Measurements from ENCODE around the gene MC5R.

Gene MC5R

DNA sequence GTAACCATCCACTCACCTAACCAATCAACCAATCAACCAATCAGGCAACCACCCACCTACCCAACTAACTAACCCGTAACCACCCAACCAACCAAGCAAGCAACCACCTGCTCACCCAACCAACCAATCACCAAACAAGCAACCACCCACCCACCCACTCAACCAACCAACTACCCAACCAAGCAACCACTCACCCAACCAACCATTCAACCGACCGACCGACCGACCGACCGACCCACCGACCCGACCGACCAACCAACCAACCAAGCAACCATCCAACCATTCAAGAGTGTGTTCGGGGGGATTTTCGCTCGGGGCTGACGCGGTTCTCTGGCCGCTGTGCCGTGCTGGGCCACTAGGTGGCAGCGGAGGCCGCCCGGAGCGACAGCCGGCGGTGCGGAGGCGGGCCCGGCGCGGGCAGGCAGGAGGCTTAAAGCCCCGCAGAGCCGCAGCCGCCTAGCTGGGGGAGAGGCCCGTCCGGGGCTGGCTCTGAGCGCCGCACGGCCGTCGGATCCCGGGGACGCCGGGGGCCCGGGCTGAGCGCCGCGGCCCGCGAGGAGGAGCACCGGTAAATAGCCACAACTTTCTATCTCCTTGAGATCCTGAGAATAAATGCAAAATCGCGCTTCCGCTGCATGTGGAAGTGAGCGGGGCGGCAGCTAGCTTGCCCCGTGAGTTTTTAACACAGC, at the start of gene MC5R:
Gene MC5R, plus strand, starts transcription at position 443 of the 689 bp plus-strand sequence. CDS start 1,617 bp downstream, outside the sequence.
- DNase-seq = peak; percentile 43

DNA sequence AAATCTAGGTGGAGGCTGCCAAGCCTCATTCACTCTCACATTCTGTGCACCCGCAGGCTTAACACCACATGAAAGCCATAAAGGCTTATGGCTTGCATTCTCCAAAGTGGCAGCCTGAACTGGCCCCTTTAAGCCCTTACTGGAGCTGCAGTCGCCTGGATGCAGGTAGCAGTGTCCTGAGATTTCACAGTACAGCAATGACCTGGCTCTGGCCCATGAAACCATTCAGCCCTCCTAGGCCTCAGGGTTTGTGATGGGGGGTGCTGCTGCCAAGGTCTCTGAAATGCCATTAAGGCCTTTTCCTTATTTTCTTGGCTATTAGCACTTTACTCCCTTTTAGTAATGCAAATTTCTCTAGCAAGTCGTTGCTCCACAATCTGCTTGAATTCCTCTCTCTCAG, 48.9 kb upstream of the MC5R start:
- no peak for DNase-seq

DNA sequence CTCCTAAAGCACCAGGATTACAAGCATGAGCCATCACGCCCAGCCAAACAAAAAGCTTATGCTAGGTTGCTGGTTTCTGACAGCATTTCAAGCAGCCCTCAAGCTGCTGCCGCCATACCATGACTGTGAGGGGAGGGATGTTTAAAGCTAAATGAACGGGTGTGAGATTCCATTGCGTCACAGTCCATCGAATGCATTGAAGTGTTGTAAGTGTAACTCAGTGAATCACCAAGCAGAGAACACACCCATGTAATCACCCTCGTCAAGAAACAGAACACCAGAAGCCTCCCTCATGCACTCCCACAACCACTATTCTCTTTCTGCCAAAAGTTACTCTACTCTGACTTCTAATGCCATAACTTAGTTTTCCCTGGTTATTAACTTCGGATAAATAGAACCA, 32.8 kb upstream of the MC5R start:
- DNase-seq = no peak

DNA sequence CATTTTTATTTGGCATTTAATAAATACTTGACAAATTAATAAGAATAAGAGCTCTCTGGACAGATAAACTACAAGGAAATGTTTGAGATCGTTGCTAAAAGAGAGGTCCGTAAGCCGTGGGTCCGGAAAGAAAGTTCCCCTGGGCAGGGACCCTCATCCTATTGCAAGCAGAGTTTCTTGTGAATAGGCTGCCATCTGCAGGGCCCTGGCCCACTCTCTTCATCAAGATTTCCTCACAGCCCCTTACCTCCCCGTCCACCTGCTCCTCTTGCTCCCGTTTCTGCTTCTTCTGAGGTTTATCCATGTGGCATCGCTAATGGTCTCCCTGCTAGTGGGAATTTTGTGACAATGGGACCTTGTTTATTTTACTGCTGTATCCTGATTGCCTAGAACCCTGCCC, 30.1 kb upstream of the MC5R start:
- DNase-seq = no peak

DNA sequence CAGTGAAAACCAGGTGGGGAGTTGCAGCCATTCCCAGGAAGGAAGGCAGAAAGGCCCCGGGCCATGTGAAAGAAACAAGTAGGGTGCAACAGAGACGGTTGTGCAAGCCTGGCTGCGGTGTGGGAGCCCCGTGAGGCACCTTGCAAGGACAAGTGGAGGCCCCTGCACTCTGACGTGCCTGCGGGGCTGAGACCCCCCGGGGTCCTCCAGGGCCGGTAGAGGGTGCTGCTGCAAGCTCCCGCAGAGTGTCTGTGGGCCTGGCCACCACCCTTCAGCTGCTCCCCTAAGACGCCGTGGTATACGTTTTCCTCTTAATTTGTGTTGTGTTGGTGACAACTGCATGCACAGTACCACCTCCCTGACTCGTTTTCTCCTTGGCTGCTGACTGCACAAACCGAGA, 27.4 kb upstream of the MC5R start:
- DNase-seq = no peak

DNA sequence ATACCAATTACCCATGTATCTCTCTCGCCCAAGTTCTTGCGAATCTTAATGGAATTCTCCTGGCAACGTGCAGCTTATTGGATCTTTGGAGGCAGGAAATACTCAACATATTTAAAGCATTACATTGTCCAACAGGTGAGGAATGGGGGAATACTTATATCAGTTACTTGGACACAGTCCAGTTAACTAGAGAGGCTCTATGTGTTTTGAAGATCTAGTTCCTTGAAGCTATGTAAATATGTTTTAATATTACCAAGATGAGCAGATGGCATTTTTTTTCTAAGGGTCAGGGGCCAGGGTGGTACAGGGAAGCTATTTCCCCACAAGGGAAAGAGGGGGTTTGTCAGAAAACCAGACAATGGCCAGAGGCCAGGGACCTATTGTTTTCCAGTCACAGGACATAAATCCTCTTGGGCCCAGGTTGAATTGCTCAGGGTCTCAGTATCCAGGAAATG, 26.8 kb upstream of the MC5R start:
- peak; percentile 19 for DNase-seq

DNA sequence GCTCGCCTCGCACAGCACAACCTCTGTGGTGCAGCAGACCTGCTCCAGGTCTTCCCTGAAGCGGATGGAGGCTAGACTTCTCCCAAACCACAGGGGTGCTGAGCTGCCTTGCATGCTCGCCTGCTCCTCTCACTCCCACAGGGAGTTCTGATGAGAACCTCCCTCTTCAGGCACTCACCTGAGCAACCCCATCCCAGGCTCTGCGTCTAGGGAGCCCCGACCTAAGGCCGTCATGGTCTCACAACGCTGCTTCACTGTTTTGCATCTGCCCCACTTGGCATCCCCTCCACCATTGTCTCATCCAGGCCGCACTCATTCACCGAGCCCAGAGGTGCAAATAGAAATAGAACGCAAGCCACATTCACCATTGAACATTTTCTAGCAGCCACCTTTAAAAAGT, 24.6 kb upstream of the MC5R start:
- DNase-seq = no peak

DNA sequence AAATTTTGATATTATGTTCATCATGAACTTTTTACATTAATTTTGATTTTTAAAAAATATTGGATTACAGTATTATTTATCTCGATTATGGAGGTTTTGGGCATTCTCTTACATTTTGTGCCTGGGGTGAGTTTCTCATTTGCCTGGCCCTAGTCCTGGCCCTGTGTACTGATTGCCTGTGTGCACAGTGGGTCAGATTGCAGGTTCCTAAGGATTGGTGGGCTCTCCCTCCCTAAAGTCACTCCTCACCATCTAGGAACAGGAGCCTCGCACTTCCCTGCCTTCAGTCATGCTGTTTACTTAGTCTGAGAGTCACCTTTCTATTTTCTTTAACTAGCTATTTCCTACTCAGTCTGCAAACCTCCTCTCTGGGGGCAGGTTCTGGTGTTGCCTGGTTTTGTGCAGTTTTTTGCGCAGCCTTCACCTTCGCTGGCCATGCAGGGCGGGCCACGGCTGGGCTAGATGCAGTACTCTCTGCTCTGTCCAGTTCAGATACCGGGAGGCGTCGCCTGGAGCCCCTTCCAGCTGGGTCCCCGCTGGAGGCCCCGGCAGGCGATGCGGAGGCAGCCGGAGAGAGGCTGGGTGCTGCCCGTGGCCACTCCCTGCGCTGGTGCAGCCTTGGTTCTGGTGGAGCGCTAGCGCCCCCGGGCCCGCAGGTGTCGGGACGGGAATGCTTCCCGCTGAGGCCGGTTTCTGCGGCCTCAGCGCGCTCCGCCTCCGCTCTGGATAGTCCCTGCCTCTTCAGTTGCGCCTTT, 23.3 kb upstream of the MC5R start:
- DNase-seq = peak; percentile 55

DNA sequence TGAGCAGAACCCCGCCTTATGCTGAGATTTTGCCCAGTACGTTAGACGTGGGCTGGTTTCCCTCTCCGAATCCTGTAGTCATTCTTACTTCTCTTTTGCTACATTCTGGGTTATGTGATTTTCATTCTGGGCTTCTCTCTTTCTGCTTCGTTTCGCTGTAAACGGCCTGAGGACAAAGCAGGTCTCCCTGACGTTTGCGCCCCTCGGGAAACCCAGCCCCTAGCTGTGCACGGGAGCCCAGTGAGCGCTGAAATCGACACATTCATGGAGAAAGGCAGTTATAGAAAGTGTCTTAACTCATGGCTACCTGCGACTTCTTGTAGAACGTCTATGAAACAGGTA, 22.7 kb upstream of the MC5R start:
- DNase-seq = no peak

DNA sequence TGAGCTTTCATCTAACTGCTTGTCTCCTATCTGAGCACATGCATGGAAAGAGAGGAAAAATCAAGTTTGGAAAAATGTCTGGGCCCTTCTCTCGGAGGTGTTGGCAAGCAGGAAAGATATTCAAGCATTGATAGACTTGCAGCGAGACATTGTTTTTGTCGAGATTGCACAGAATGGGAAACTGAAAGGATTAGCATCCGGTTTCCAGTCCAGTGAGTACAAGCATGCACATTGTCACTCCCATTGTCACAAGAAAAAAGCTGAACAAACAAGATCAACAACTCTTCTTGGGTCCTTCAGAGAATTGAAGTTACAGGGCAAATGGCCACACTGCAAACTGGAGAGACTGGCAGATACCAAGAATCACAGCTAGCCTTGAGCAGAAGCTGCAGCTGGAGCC, 19.6 kb upstream of the MC5R start:
- no peak for DNase-seq

DNA sequence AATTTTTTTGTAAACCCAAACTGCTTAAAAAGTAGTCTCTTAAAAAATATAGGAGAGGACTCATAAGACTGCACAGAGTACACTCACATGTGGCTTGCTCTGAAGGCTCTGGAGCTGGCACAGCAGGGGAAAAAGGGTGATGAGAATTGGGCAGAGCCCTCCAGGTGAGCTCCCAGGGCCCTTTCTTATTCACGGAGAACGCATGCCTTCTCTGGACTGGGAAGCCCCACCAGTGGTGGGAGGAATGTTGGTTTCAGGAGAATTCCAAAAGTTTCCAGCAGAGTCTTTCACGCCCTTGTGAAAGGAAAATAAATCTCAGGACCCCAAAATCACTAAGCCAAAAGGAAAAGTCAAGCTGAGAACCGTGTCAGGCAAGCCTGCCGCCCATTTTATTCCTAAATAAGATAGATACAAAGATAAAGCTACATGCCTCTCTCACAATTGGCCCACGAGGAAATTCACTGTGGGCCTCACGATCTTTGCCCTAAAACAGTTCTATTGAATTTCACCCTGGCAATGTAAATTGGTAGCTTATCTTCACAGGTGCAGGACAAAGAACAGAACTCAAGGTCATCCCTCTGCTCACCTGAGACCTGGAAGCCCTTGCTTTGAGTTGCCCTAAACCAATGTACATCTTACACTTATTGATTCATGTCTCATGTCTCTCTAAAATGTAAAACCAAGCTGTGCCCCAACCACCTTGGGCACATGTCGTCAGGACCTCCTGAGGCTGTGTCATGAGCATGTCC, 15.5 kb upstream of the MC5R start:
- no peak for DNase-seq

DNA sequence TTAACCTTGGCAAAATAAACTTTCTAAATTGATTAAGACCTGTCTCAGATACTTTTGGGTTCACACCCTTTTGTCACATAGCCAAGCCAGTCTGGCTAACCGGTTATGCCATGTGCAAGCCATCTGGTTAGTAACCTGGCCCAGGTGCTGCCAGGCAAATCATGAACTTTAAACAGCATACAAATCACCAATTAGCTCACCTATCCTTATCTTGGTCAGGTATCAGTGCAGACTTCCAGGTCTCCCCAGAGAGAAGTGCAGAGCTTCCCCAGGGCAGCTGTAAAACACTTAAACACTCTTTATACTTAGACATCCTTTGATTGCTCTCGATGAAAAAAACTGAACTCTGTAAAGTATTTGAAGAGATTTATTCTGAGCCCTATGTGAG, 14.9 kb upstream of the MC5R start:
- no peak for DNase-seq

DNA sequence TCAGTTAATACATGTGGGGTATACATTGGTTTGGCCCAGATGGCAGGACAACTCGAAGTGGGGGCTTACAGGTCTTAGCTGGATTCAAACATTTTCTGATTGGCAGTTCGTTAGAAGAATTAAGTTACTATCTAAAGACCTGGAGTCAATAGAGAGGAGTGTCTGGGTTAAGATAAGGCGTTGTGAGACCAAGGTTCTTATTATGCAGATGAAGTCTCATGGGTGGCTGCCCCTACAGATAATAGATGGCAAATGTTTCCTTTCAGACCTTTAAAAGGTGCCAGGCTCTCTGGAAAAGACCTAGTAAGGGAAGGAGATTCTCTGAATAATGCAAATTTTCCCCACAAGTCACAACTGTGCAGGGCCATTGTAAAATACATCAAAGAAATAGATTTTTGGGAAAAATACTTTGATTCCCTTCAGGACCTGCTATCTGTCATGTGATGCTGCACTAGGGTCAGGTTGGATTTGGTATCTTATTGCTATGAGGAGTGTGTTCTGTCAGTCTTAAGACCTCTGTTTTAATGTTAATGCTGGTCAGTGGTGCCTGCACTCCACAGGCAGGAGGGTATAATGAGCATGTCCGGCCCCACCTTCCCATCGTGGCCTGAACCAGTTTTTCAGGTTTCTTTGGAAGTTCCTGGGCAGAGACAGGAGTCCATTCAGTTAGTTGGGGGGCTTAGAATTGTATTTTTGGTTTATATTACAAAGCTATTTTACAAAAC, 14.3 kb upstream of the MC5R start:
- DNase-seq = no peak

DNA sequence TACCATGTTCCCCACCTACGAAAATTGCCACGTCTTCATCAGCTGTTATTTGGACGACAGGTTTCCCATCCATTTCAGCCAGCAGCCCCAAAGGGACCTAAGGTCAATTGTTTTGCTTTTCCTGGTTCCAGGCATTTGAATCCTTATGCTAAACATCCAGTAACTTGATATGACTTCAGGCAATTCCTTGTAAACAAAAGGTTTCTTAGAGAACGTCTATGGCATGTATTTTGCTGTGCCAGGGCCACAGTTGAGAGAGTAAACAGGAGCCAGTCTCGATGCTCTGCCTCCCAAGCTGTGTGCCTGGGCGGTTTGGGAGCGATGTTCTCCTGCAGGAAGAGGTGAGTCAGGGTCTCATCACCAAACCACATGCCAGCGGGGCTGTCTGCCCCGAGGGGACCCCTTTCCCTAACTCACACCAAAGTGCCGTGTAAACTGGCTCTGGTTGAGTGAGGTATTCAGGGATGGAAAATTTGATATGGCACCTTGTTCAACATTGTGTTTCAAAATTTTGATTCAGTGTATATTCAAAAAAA, 12.9 kb upstream of the MC5R start:
- DNase-seq = no peak

DNA sequence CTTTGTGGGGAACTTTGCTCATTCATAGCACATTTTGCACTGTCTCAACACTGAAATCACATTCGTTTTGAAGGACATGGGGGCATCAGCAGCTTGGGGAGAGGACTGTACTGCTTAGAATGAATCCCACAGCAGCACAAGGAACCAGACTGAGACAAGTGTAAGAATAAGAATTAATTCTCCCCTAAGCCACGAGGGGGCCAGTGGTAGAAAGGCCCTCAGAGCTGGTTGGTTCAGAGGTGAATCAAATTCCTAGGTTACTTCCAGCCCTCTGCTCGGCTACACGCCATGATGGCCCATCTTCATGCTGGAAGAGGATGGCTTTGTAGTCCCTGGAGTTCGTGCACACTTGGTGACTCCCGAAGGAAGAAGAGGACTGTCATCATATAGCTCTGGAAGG, 12.0 kb upstream of the MC5R start:
- DNase-seq = no peak

DNA sequence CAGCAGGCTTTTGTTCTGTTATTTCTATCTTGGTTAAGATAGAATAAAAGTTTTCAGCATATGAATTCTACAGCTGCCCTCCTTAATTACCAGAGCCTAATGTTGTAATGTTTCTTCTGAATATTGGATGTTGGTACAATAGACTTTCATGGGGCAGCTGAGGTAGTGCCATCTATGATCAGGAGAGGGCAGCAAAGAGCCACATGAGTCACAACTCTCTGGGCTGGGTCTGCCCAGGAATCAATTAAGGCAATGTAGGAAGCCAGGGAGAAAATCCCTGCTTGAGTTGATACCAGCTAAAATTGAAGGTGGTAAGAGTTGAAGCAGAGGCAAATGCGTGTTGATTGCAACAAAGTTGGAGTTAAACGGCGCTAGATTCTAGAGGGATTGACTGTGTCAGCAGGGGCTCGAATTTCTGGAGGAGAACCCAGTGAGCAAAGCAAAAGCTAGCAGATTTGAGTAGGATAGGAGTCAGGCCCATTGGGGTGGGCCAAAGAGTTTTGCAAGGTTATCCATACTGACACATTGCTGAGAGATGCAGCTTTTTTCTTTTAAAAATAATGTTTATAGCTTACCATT, 10.6 kb upstream of the MC5R start:
- peak; percentile 47 for DNase-seq

DNA sequence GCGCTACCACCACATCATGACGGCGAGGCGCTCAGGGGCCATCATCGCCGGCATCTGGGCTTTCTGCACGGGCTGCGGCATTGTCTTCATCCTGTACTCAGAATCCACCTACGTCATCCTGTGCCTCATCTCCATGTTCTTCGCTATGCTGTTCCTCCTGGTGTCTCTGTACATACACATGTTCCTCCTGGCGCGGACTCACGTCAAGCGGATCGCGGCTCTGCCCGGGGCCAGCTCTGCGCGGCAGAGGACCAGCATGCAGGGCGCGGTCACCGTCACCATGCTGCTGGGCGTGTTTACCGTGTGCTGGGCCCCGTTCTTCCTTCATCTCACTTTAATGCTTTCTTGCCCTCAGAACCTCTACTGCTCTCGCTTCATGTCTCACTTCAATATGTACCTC, 2.3 kb downstream of the MC5R start:
- DNase-seq = no peak

DNA sequence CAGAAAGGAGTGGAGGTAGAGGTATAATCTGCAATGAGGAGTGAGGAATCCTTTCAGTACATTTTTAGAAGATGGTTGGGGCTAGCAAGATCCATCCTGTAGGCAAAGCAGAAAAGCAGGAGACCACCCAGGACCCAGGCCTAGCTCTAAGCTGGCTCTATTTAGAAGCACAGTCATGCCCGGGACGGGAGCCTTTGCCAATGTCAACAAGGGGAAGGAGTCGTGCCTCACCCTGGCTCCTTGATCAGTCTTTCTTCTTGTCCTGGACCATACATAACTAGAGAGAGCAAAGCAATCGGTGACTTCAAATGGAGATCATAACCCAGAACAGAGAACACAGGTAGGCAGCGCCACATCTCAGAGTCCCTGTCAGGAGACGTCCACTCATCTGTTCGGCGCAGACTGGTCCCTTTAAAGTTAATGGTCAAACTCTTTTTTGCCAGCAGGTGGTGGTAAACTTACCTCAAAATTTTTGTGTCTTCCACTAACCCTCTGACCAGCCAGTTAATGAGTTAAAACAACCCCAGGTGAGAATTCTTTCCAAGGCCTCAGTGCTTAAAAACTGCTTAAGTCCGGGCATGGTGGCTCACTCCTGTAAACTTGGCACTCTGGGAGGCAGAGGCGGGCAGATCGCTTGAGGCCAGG, 8.0 kb downstream of the MC5R start:
- no peak for DNase-seq

DNA sequence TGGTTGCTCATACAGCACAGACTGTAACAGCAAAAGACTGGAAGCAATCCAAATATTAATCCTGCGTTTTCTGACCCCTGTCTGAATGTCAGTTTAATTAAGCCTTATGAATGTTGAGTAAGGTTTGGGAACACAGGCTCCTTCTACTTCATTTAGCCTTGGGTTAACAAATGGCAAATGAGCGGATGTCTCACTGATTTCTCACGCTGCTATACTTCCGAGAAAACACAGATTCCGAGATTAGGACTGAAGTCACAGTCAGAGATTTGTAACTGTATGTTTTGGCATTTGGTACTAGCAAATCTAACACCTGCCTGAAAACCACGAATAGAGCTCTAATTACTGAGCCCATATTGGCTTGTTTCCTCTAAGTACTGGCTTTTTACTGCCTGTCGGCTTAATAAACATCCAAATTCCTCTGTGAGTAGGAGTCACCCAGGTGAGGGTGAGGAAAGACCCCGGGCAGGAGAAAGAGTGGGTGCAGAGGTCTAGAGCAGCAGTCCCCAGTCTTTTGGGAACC, 10.6 kb downstream of the MC5R start:
- DNase-seq = no peak

DNA sequence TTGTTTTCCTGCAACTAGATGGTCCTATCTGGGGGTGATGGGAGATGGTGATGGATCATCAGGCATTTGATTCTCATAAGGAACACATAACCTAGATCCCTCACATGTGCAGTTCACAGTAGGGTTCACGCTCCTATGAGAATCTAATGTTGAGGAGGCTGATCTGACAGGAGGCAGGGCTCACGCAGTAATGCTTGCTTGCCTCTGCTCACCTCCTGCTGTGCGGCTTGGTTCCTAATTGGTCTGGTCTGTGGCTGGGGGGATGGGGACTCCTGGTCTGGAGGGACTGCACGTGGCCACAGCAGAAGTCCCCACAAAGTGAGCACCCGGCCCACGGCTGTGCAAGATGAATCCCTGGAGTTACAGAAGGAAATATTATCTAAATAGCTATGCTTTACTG, 11.3 kb downstream of the MC5R start:
- no peak for DNase-seq

DNA sequence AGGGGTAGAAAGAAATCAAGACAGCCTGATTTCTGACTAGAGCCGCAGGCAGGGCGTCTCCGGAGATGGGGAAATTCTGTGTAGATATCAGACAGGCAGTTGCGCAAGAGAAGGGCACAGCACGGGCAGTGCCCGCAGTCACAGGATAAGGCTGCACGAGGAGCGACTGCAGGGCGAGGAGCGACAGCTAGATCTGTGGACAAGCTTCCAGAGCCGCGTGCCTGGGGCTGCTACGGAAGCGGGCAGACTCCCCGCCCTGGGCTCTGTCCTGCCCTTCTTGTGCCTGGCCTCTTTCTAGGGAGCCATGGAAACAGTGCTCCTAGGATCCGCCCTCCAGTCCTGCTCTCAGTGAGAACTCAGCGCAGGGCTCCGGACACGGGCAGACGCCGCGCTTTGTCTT, 12.6 kb downstream of the MC5R start:
- DNase-seq = no peak

DNA sequence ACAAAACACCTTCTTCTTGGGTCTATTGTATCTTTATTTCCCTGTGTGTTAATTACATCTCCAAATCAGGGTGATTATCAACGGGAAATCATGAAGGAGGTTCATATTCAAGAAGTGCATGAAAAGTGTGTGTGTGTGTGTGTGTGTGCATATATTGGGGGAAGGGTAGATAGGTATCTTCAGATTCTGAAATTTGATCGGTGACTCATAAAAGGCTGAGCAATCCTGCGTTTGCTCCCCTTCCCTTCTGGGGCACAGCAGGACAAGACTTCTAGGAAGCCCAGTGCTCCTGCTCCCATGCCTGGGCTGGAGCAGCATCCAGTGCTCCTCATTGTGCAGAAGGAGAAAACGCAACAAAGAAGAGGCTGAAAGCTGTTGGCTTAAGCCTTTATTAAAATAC, 25.8 kb downstream of the MC5R start:
- DNase-seq = no peak
